HepG2 (cell line): Measurements from ENCODE around the gene TCF12. TPM values are rescaled to one million over a fixed set of nuclear protein-coding genes. Genes with fewer than 3 reads are reported as not detected.

Experiments
- CENPT ChIP-seq: sonication (generic); formaldehyde crosslinking; IDR thresholded peaks from 2 replicates; pipeline ENCODE4 v1.8.0; 2022; ENCODE audit warnings: low read depth, mild to moderate bottlenecking, moderate library complexity, missing genetic modification reagents
- ELF1 ChIP-seq: sonication (generic); formaldehyde crosslinking; IDR thresholded peaks from 2 replicates; pipeline ENCODE4 v1.4.0; 2020; ENCODE audit warnings: missing genetic modification reagents
- FOSL1 ChIP-seq: sonication (generic); formaldehyde crosslinking; IDR thresholded peaks from 2 replicates; pipeline ENCODE4 v1.9.0; 2021; ENCODE audit warnings: missing genetic modification reagents, borderline replicate concordance
- GTF3A ChIP-seq: sonication (generic); formaldehyde crosslinking; conservative IDR thresholded peaks from 2 replicates; pipeline ENCODE4 v1.4.0; 2020; ENCODE audit warnings: mild to moderate bottlenecking, missing genetic modification reagents
- JUN ChIP-seq: sonication (generic); formaldehyde crosslinking; IDR thresholded peaks from 2 replicates; pipeline ENCODE4 v1.4.0; 2020; ENCODE audit warnings: mild to moderate bottlenecking, missing genetic modification reagents
- MEIS2 ChIP-seq: sonication (generic); formaldehyde crosslinking; IDR thresholded peaks from 2 replicates; pipeline ENCODE4 v1.9.0; 2021; ENCODE audit warnings: mild to moderate bottlenecking, missing genetic modification reagents
- NR2C2 ChIP-seq: sonication (generic); formaldehyde crosslinking; IDR thresholded peaks from 2 replicates; pipeline ENCODE4 v1.4.0; 2020; ENCODE audit warnings: missing genetic modification reagents, mild to moderate bottlenecking, moderate library complexity, borderline replicate concordance
- POLR2AphosphoS5 ChIP-seq: IDR thresholded peaks from 2 replicates; pipeline ENCODE4 v1.6.1; 2012; ENCODE audit warnings: low read depth, low read length
- RFX1 ChIP-seq: fragments of 450-650 bp; IDR thresholded peaks from 2 replicates; pipeline ENCODE4 v1.6.1; 2017
- SMAD9 ChIP-seq: sonication (generic); formaldehyde crosslinking; IDR thresholded peaks from 2 replicates; pipeline ENCODE4 v1.5.1; 2020; ENCODE audit warnings: mild to moderate bottlenecking, missing genetic modification reagents
- SOX6 ChIP-seq, 2 experiments: fragments of 450-650 bp in 1 of 2; sonication (generic) in 1 of 2; formaldehyde crosslinking in 1 of 2; IDR thresholded peaks; 2 replicates each; pipeline versions ENCODE4 v1.4.0 to v1.6.1; 2017 to 2020; ENCODE audit warnings: antibody characterized with exemption in 1 of 2, mild to moderate bottlenecking in 1 of 2, missing genetic modification reagents in 1 of 2
- STAT5B ChIP-seq: sonication (generic); formaldehyde crosslinking; IDR thresholded peaks from 2 replicates; pipeline ENCODE4 v1.4.0; 2020; ENCODE audit warnings: missing genetic modification reagents
- SUZ12 ChIP-seq: fragments of 150-350 bp; IDR thresholded peaks from 2 replicates; pipeline ENCODE4 v1.6.1; 2014; ENCODE audit warnings: low read depth, low read length
- TGIF2 ChIP-seq: IDR thresholded peaks from 2 replicates; pipeline ENCODE4 v1.6.1; 2016; ENCODE audit warnings: control low read depth, missing compliant biosample characterization
- TRAFD1 ChIP-seq: sonication (generic); formaldehyde crosslinking; IDR thresholded peaks from 2 replicates; pipeline ENCODE4 v1.5.1; 2020; ENCODE audit warnings: missing genetic modification reagents, mild to moderate bottlenecking, borderline replicate concordance
- ZHX1 ChIP-seq: sonication (generic); formaldehyde crosslinking; IDR thresholded peaks from 2 replicates; pipeline ENCODE4 v1.8.1; 2022; ENCODE audit warnings: low read depth, mild to moderate bottlenecking, missing genetic modification reagents
- ZNF142 ChIP-seq: sonication (generic); formaldehyde crosslinking; IDR thresholded peaks from 2 replicates; pipeline ENCODE4 v1.4.0; 2020; ENCODE audit warnings: missing genetic modification reagents
- ZNF576 ChIP-seq: sonication (generic); formaldehyde crosslinking; IDR thresholded peaks from 2 replicates; pipeline ENCODE4 v1.4.0; 2020; ENCODE audit warnings: mild to moderate bottlenecking, missing genetic modification reagents
- polyA plus RNA-seq, 8 experiments: library from polyadenylated mRNA; depleted of rRNA in 3 of 8; stranded (reverse) in 7 of 8; unstranded in 1 of 8; fragments of >200 nt; fragmentation: Illumina TruSeq in 4 of 8; extraction: Trizol in 4 of 8; gene quantifications; 2 replicates each; pipeline versions ENCODE4 v1.2.1 to v1.2.3, GENCODE V29; 2011 to 2016; ENCODE audit warnings: low read depth in 4 of 8, missing spikeins in 1 of 8, mixed read lengths in 1 of 8; ENCODE audit not compliant: insufficient read depth in 1 of 8
- total RNA-seq, 5 experiments: library from RNA; depleted of rRNA; stranded (reverse); fragments of >200 nt; fragmentation: Illumina TruSeq; extraction: Trizol; gene quantifications; 2 replicates each; pipeline ENCODE4 v1.2.3, GENCODE V29; 2016; ENCODE audit warnings: low read depth in 1 of 5

The TCF12 gene
- total and polyA plus RNA-seq, 2 of the 13 experiments (the other 11 are each of a cell fraction or from before 2014, with no cell fraction given): 48.6 to 51.1 TPM

- TF ChIP-seq MEIS2 (CRISPR knock-in tag): peak; percentile 76
- 0 out of 2 replicates have a peak, but pooled peaks have one; percentile 22 for TF ChIP-seq GTF3A (CRISPR knock-in tag)
- TF ChIP-seq POLR2AphosphoS5: peak; percentile 68
- peak; percentile 36; the same call in 1 of the 2 replicates for TF ChIP-seq ZNF142 (CRISPR knock-in tag)
- TF ChIP-seq SUZ12: no peak
- peak; percentile 64; the same call in 1 of the 2 replicates for TF ChIP-seq CENPT (CRISPR knock-in tag)
- peak; percentile 80 for TF ChIP-seq ELF1 (CRISPR knock-in tag)
- TF ChIP-seq JUN (CRISPR knock-in tag): peak; percentile 54
- TF ChIP-seq TRAFD1 (CRISPR knock-in tag): no peak
- TF ChIP-seq SOX6 (IDR thresholded peaks at IDR 0.05): no peak
- TF ChIP-seq SOX6 (CRISPR knock-in tag; IDR thresholded peaks at IDR 0.05): peak; percentile 44; the same call in 1 of the 2 replicates
- TF ChIP-seq RFX1: peak; percentile 35; the same call in 1 of the 2 replicates
- 0 out of 2 replicates have a peak, but pooled peaks have one; percentile 13 for TF ChIP-seq ZNF576
- TF ChIP-seq TGIF2 (CRISPR knock-in tag): peak; percentile 80
- no peak for TF ChIP-seq FOSL1 (CRISPR knock-in tag)
- TF ChIP-seq STAT5B: 0 out of 2 replicates have a peak, but pooled peaks have one; percentile 16
- TF ChIP-seq NR2C2 (CRISPR knock-in tag): peak; percentile 95
- no peak; the same call in 1 of the 2 replicates for TF ChIP-seq SMAD9
- peak; percentile 64; the same call in 1 of the 2 replicates for TF ChIP-seq ZHX1 (CRISPR knock-in tag)
These were observed 31.3 kb upstream of the TCF12 start (continued) for GRCh38 chr15:56886932-56887781.
